ENCODE results near the gene NF2. TPM values are rescaled to one million over a fixed set of nuclear protein-coding genes. Genes with fewer than 3 reads are reported as not detected.

Gene NF2
- total RNA-seq, 2 donors from 2014 or later, result 45.7 to 51.4 TPM

- Mint-ChIP-seq H3K27ac (no peak overlapping the region), H3K4me3 (no peak overlapping the region), H3K36me3 (ENCODE audit: low read depth) (no peaks in the 10 kb centered on the region), H3K4me1 (no peaks in the 10 kb centered on the region), H3K27me3 (ENCODE audit: insufficient read depth) (peaks cover 61% of the 10 kb centered on the region), H3K9me3 (no peaks in the 10 kb centered on the region)
- no peaks in the 10 kb centered on the region for H3K4me1 ChIP-seq (ENCODE audit: control insufficient read depth, insufficient read depth, low read length)
- H3K9me3 ChIP-seq (ENCODE audit: control insufficient read depth, low read length), result no peaks in the 10 kb centered on the region
- DNase-seq, result no peak
- WGBS, 2 experiments (ENCODE audit: insufficient coverage in 1 of 2, insufficient read length in 1 of 2), result 83 to 88% methylated on average over 4 to 10 of the region's 11 CpGs
- no peak overlapping the region for H3K9ac ChIP-seq (ENCODE audit: extremely low read depth, low read length, poor library complexity, severe bottlenecking)
- no peak overlapping the region for H3K4me3 ChIP-seq (ENCODE audit: low read length)
- H3K36me3 ChIP-seq (ENCODE audit: control insufficient read depth, insufficient read depth, low read length), result no peaks in the 10 kb centered on the region
- H3K27ac ChIP-seq (ENCODE audit: low read depth, low read length), result no peak overlapping the region
- TF ChIP-seq CTCF (conservative IDR thresholded peaks at IDR 0.05), result no peak
- H3K27me3 ChIP-seq (ENCODE audit: control insufficient read depth, insufficient read depth, low read length, poor library complexity, severe bottlenecking), result peaks cover 56% of the 10 kb centered on the region
Measured at GRCh38 chr22:29717789-29718188, 114.4 kb downstream of the NF2 start.

DNA sequence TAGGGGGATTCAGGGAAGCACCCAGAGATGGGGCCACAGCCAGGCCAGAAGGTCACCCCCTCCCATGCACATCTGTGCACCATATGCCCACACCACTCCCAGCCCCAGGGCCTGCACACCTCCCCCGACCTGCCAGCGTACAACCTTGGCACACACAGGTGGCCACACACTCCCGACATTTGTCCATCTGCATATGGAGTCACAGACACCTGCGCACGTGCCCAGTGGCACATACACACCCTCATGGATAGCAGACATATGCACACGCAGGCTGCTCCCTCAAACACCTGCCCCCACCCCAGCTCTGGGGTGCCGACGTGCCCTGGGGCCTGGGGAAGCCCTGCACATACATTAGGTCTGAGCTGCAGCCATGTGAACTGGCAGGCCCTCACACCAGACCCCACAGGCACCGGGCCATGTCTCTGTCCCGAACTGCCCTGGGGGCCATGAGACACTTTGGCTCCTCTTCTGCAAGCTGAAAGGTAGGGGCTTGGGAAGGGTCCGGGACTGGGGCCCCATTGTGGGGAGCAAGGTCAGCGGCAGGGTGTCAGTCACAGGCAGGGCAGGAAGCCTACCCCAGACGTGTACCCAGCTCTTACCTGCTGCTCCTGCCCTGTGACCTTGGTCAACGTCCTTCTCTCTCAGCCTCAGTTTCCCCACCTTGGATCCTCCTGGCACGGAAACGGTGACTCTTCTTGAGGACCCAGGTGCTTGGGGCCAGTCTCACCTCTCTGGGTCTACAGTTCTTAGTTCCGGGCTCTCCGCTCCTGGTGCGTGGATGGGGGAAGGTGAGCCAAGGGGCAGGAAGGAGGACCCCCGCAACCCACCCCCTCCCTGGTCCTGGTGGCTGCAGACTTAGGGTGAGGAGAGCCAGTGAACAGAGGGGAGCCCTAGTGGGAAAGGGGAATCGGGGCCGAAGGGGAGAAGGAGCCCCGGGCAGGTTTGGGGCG is 115.8 kb downstream of the NF2 start:
- H3K27ac ChIP-seq (ENCODE audit: low read depth, low read length), result no peak overlapping the region

More for the DNA sequence above, 115.8 kb downstream of the NF2 start:
- Histone ChIP-seq H3K36me3 (ENCODE audit: control insufficient read depth, insufficient read depth, low read length) (no peaks in the 10 kb centered on the region), H3K27me3 (ENCODE audit: control insufficient read depth, insufficient read depth, low read length, poor library complexity, severe bottlenecking) (peaks cover 71% of the 10 kb centered on the region), H3K4me1 (ENCODE audit: control insufficient read depth, insufficient read depth, low read length) (no peaks in the 10 kb centered on the region), H3K4me3 (ENCODE audit: low read length) (no peak overlapping the region), H3K9ac (ENCODE audit: extremely low read depth, low read length, poor library complexity, severe bottlenecking) (no peak overlapping the region), H3K9me3 (ENCODE audit: control insufficient read depth, low read length) (no peaks in the 10 kb centered on the region)
- H3K36me3 Mint-ChIP-seq (ENCODE audit: low read depth), result no peaks in the 10 kb centered on the region
- H3K9me3 Mint-ChIP-seq, result no peaks in the 10 kb centered on the region
- H3K27me3 Mint-ChIP-seq (ENCODE audit: insufficient read depth), result peaks cover 72% of the 10 kb centered on the region
- H3K27ac Mint-ChIP-seq, result no peak overlapping the region
- WGBS, 2 experiments (ENCODE audit: insufficient coverage in 1 of 2, insufficient read length in 1 of 2), result 71 to 83% methylated on average over 11 to 21 of the region's 24 CpGs
- TF ChIP-seq CTCF (conservative IDR thresholded peaks at IDR 0.05), result no peak
- no peak for DNase-seq
- H3K4me3 Mint-ChIP-seq, result peak overlapping the region; percentile 33
- no peaks in the 10 kb centered on the region for H3K4me1 Mint-ChIP-seq
